ENCODE data around the gene G6PC3.

Gene G6PC3

DNA sequence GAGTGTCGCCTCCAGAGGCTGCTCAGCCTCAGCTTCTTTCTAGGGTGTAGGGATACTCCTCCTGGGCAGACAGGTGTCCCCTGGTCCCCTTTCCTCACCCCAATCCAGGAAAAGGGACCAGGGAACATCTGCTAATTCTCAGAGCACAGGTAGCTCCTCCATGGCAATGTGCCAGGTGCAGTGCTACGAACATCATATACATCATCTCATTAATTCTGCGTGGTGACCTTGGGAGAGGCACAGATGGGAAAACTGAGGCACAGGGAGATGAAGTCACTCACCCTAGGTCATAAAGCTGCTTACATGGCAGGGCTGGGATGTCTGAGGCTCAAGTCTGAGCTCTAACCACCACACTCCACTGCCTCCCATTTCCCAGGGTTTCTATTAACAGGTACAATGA, 41.2 kb downstream of the G6PC3 start:
- Histone ChIP-seq H3K27me3 (no peaks in the 10 kb centered on the region), H3K4me1 (peaks cover 38% of the 10 kb centered on the region), H3K9me3 (no peaks in the 10 kb centered on the region), H3K36me3 (no peaks in the 10 kb centered on the region; the same call in none of the 2 replicates), H3K4me3 (ENCODE audit: low read depth, low read length) (no peak overlapping the region)
- no peak for DNase-seq
- TF ChIP-seq, protein P1, sequence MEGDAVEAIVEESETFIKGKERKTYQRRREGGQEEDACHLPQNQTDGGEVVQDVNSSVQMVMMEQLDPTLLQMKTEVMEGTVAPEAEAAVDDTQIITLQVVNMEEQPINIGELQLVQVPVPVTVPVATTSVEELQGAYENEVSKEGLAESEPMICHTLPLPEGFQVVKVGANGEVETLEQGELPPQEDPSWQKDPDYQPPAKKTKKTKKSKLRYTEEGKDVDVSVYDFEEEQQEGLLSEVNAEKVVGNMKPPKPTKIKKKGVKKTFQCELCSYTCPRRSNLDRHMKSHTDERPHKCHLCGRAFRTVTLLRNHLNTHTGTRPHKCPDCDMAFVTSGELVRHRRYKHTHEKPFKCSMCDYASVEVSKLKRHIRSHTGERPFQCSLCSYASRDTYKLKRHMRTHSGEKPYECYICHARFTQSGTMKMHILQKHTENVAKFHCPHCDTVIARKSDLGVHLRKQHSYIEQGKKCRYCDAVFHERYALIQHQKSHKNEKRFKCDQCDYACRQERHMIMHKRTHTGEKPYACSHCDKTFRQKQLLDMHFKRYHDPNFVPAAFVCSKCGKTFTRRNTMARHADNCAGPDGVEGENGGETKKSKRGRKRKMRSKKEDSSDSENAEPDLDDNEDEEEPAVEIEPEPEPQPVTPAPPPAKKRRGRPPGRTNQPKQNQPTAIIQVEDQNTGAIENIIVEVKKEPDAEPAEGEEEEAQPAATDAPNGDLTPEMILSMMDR (IDR thresholded peaks at IDR 0.05; ENCODE audit: low read depth, low read length) = no peak

- Histone ChIP-seq H3K9me3 (no peaks in the 10 kb centered on the region), H3K36me3 (no peaks in the 10 kb centered on the region; the same call in none of the 2 replicates), H3K4me1 (peaks cover 38% of the 10 kb centered on the region), H3K4me3 (ENCODE audit: low read depth, low read length) (no peak overlapping the region), H3K27me3 (no peaks in the 10 kb centered on the region)
- no peak for DNase-seq
- TF ChIP-seq, protein P1 (IDR thresholded peaks at IDR 0.05; ENCODE audit: low read depth, low read length) = no peak
Measured at GRCh38 chr17:44112284-44113280, 42.0 kb downstream of the G6PC3 start.

GRCh38 chr17:44113382-44113781, 42.8 kb downstream of the G6PC3 start:
- TF ChIP-seq, protein P1 (IDR thresholded peaks at IDR 0.05; ENCODE audit: low read depth, low read length) = no peak
- no peak for DNase-seq
- no peaks in the 10 kb centered on the region for H3K27me3 ChIP-seq
- H3K4me1 ChIP-seq = peaks cover 30% of the 10 kb centered on the region
- no peaks in the 10 kb centered on the region for H3K9me3 ChIP-seq
- no peaks in the 10 kb centered on the region; the same call in none of the 2 replicates for H3K36me3 ChIP-seq
- H3K4me3 ChIP-seq (ENCODE audit: low read depth, low read length) = no peak overlapping the region

DNA sequence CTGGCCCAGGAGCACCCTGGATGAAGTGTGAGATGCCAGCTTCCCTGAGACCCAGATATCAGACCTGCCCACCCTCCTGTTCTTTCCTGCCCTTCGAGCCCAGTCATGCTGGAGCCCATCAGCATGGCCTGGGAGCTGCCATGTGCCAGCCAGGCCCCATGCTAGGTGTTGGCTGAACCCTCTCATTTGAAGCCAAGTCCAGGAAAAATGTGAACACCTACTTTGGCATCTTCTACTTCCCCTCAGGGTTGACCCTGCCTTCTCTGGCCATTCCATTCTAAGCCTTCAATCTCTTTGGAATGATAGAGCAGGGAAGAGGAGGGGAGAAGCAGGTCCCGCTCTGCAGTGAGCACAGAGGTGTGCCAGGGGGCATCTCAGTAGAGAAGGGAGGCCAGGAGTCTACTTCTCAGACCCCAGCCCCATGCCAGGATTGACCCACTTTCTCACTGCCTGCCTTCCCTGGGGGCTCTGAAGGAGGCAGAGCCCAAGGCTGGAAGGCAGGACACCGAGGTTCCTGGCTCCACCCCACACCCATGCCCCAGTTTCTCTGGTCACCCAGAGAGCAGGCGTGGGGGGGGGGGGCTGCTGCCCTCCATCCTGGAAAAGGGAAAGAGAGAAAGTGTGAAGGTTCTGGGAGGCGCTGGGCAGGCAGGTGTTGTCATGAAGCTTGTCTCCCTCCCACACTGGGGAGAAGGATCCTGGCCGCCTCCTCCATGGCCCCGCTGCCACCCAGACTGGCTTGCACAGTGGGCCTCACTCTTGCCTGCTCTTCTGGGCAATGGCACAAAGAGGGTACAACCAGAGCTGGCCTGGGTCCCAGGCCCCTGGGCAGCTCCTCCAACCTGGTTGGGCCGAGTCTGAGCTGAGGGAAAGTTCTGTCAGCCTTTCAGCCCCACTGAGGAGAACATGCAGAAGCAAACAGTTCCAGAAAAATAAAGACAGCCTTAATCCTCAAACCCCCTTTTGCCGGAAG, 43.6 kb downstream of the G6PC3 start:
- H3K27me3 ChIP-seq = no peaks in the 10 kb centered on the region
- no peak for DNase-seq
- H3K4me1 ChIP-seq = peaks cover 25% of the 10 kb centered on the region
- H3K9me3 ChIP-seq = no peaks in the 10 kb centered on the region
- no peaks in the 10 kb centered on the region; the same call in none of the 2 replicates for H3K36me3 ChIP-seq
- TF ChIP-seq, protein P1 (IDR thresholded peaks at IDR 0.05; ENCODE audit: low read depth, low read length) = no peak
- no peak overlapping the region for H3K4me3 ChIP-seq (ENCODE audit: low read depth, low read length)

DNA sequence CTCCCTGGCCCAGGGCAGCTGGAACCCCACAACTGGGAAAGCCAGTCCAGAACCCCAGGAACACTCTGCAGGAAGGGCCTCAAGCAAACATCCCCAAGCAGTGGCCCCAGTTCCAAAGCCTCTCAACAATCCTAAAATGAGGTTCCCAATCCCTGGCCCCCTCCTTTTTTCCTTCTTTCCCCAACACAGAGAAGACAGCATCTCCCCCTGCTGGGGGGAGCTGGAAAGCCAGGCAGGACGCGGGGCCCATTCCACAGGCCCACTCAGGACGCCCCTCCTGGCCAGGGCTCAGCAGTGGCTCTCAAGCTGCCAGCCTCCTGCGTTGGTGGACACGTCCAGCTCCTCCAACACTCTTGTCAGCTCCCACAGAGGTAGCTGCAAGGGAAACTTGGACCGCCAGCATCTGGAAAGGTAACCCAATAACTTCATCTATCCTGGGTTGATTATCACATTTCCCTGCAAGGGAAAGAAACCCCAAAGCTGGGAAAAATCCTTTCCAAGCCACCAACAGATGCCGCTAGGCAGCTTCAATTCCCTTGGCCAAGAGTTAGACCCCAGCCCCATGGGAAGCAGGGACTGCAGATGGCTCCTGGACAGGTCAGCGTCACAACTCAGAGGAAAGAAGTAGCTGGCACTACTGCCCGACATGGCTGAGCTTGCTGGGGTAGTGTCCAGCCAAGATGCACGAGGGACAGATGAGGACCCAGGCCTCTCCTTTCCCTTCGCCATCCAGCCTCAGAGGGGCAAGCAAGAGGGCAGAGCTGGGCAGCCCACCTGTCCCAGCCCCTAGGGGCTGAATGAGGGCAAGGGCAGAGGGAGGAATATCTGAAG, 45.3 kb downstream of the G6PC3 start:
- Histone ChIP-seq H3K36me3 (no peaks in the 10 kb centered on the region; the same call in none of the 2 replicates), H3K9me3 (no peaks in the 10 kb centered on the region), H3K4me3 (ENCODE audit: low read depth, low read length) (no peak overlapping the region), H3K27me3 (no peaks in the 10 kb centered on the region), H3K4me1 (peaks cover 10% of the 10 kb centered on the region)
- DNase-seq = peak; percentile 74
- TF ChIP-seq, protein P1 (IDR thresholded peaks at IDR 0.05; ENCODE audit: low read depth, low read length) = peak; percentile 92
